NOMO-1 treated with dmso at 0.1 percent for 144 hours (cell line): ENCODE results near the gene SH3PXD2A.

Source experiments
- DNase-seq: peaks from one replicate; lab custom pipeline; 2025; ENCODE audit not compliant: unreplicated experiment; lab: John Stamatoyannopoulos, UW

Gene SH3PXD2A

GRCh38 chr10:103727546-103727963 is 127.8 kb downstream of the SH3PXD2A start:
- DNase-seq, result no peak

GRCh38 chr10:103726637-103727036 is 128.7 kb downstream of the SH3PXD2A start:
- no peak for DNase-seq

- no peak for DNase-seq
Observed at GRCh38 chr10:103725242-103725641, 130.1 kb downstream of the SH3PXD2A start.

GRCh38 chr10:103724771-103725170 is 130.6 kb downstream of the SH3PXD2A start:
- no peak for DNase-seq

GRCh38 chr10:103724074-103724473 is 131.3 kb downstream of the SH3PXD2A start:
- no peak for DNase-seq

- DNase-seq, result no peak
Observed at GRCh38 chr10:103723557-103723956, 131.8 kb downstream of the SH3PXD2A start.

- no peak for DNase-seq
Observed at GRCh38 chr10:103722632-103723031, 132.7 kb downstream of the SH3PXD2A start.

- no peak for DNase-seq
Observed at GRCh38 chr10:103720964-103721335, 134.4 kb downstream of the SH3PXD2A start.

GRCh38 chr10:103720328-103720963 is 134.9 kb downstream of the SH3PXD2A start:
- no peak for DNase-seq

GRCh38 chr10:103719036-103719435 is 136.3 kb downstream of the SH3PXD2A start:
- DNase-seq, result no peak

GRCh38 chr10:103718247-103718620 is 137.1 kb downstream of the SH3PXD2A start:
- no peak for DNase-seq

GRCh38 chr10:103717341-103718246 is 137.8 kb downstream of the SH3PXD2A start:
- DNase-seq, result no peak

- DNase-seq, result no peak
Observed at GRCh38 chr10:103716206-103717160, 138.9 kb downstream of the SH3PXD2A start.

GRCh38 chr10:103715430-103715829 is 139.9 kb downstream of the SH3PXD2A start:
- no peak for DNase-seq

- no peak for DNase-seq
Observed at GRCh38 chr10:103714232-103714891, 141.0 kb downstream of the SH3PXD2A start.

GRCh38 chr10:103713676-103714075 is 141.7 kb downstream of the SH3PXD2A start:
- DNase-seq, result no peak

GRCh38 chr10:103712898-103713498 is 142.4 kb downstream of the SH3PXD2A start:
- DNase-seq, result peak; percentile 33

GRCh38 chr10:103712146-103712545 is 143.2 kb downstream of the SH3PXD2A start:
- DNase-seq, result no peak

GRCh38 chr10:103711351-103711994 is 143.9 kb downstream of the SH3PXD2A start:
- no peak for DNase-seq

GRCh38 chr10:103710490-103710889 is 144.9 kb downstream of the SH3PXD2A start:
- no peak for DNase-seq
